K562 (cell line): Measurements from ENCODE around the gene RHBDD1. TPM values are rescaled to one million over a fixed set of nuclear protein-coding genes. Genes with fewer than 3 reads are reported as not detected.

ENCODE experiments used
- ATAC-seq: fragments of 200-7000 bp; cut with Tn5 transposase; 3 replicates; pipeline ENCODE4 v1.9.1; 2020; ENCODE audit warnings: moderate library complexity
- BruUV-seq: library from RNA; stranded (reverse); fragments of 400-500 nt; replicated peaks from 2 replicates; lab custom pipeline; 2021; lab: Mats Ljungman, UMichigan
- CTCF ChIA-PET: fragments of 300-600 bp; formaldehyde crosslinking; extraction: SDS; loops from one replicate; lab custom pipeline; 2021; ENCODE audit warnings: low intra/inter-chr PET ratio; lab: Yijun Ruan, JAX
- POLR2A ChIA-PET: fragments of 300-600, 350-650 bp; sonication (Branson Sonifier 250); formaldehyde crosslinking; extraction: SDS; loops from one replicate; lab custom pipeline; 2021; ENCODE audit warnings: antibody characterized with exemption, inconsistent platforms; lab: Yijun Ruan, JAX
- DNase-seq, 4 experiments: peaks; one replicate each; pipeline versions ENCODE4 v3.0.0 to v3.0.0-alpha.2; 2011 to 2018; ENCODE audit warnings: low spot score in 3 of 4, mixed read lengths in 3 of 4; ENCODE audit errors: extremely low read depth in 1 of 4
- FAIRE-seq: peaks from 2 replicates; lab custom pipeline; 2011; peaks lifted over from hg19 to GRCh38; lab: Jason Lieb, UNC
- H2AFZ ChIP-seq: 2 replicates; pipeline ENCODE4 v1.6.0; 2011; ENCODE audit warnings: low read depth, low read length, control low read depth, inconsistent platforms
- H3K27ac ChIP-seq: fragments of 200-600 bp; 3 replicates; pipeline ENCODE4 v1.8.0; 2011; ENCODE audit warnings: low read depth, mild to moderate bottlenecking, control low read depth, inconsistent platforms, low read length, moderate library complexity, mixed read lengths; ENCODE audit errors: extremely low read depth
- H3K27me3 ChIP-seq, 2 experiments: fragments of 300-600 bp in 1 of 2; 2 replicates in 1 of 2; 3 replicates in 1 of 2; pipeline versions ENCODE4 v1.6.0 to v1.8.0; 2011; ENCODE audit warnings: inconsistent platforms in 2 of 2, low read length in 2 of 2, mild to moderate bottlenecking in 1 of 2, mixed read lengths in 1 of 2, moderate library complexity in 1 of 2; ENCODE audit not compliant: control insufficient read depth in 2 of 2, insufficient read depth in 2 of 2
- H3K36me3 ChIP-seq: fragments of 300-600 bp; 3 replicates; pipeline ENCODE4 v1.8.0; 2011; ENCODE audit warnings: mild to moderate bottlenecking, low read length, inconsistent platforms; ENCODE audit not compliant: control insufficient read depth, insufficient read depth
- H3K4me1 ChIP-seq, 2 experiments: fragments of 200-600 bp in 1 of 2; replicated peaks in 1 of 2; 2 replicates in 1 of 2; 3 replicates in 1 of 2; pipeline versions ENCODE4 v1.5.1 to v1.8.0; 2011; ENCODE audit warnings: inconsistent platforms in 2 of 2, low read length in 2 of 2, mild to moderate bottlenecking in 1 of 2, mixed read lengths in 1 of 2, moderate library complexity in 1 of 2; ENCODE audit not compliant: control insufficient read depth in 2 of 2, insufficient read depth in 2 of 2
- H3K4me2 ChIP-seq: 2 replicates; pipeline ENCODE4 v1.6.1; 2011; ENCODE audit warnings: low read length, control low read depth, inconsistent platforms, mixed read lengths; ENCODE audit not compliant: insufficient read depth
- H3K4me3 ChIP-seq: fragments of 200-600 bp; sonication (generic), shearing (Covaris generic); 2 replicates; pipeline ENCODE4 v1.5.1; 2016; ENCODE audit warnings: control low read depth, inconsistent platforms
- H3K79me2 ChIP-seq: fragments of 200-600 bp; 3 replicates; pipeline ENCODE4 v1.8.0; 2011; ENCODE audit warnings: low read length, inconsistent platforms; ENCODE audit not compliant: control insufficient read depth, insufficient read depth
- H3K9ac ChIP-seq, 2 experiments: 2 replicates each; pipeline versions ENCODE4 v1.6.0 to v1.6.1; 2011; ENCODE audit warnings: low read depth in 2 of 2, low read length in 2 of 2, control low read depth in 1 of 2, inconsistent platforms in 1 of 2, mild to moderate bottlenecking in 1 of 2, mixed read lengths in 1 of 2; ENCODE audit not compliant: insufficient read depth in 1 of 2
- H3K9me1 ChIP-seq: one replicate; pipeline ENCODE4 v1.6.0; 2011; ENCODE audit warnings: inconsistent platforms, mild to moderate bottlenecking, low read length, moderate library complexity; ENCODE audit not compliant: control insufficient read depth, insufficient read depth
- H3K9me3 ChIP-seq: replicated peaks from 2 replicates; pipeline ENCODE4 v1.5.1; 2011; ENCODE audit warnings: low read depth, low read length, inconsistent platforms; ENCODE audit not compliant: control insufficient read depth, insufficient read depth
- H4K20me1 ChIP-seq: replicated peaks from 2 replicates; pipeline ENCODE4 v1.6.1; 2011; ENCODE audit warnings: low read length, inconsistent platforms, mixed read lengths; ENCODE audit not compliant: control insufficient read depth, insufficient read depth
- ELF4 ChIP-seq: fragments of 450-650 bp; formaldehyde crosslinking; IDR thresholded peaks from 2 replicates; pipeline ENCODE4 v1.4.0; 2022; ENCODE audit warnings: missing genetic modification characterization
- GABPB2 ChIP-seq: fragments of 250-450 bp; sonication (Bioruptor Pico); conservative IDR thresholded peaks from 2 replicates; pipeline ENCODE4 v1.5.1; 2021; ENCODE audit warnings: mild to moderate bottlenecking
- KAT2B ChIP-seq: IDR thresholded peaks from one replicate; pipeline ENCODE4 v1.6.1; 2012; ENCODE audit warnings: low read depth, mild to moderate bottlenecking, control low read depth, inconsistent platforms, low read length, moderate library complexity
- MCM3 ChIP-seq: fragments of 450-650 bp; IDR thresholded peaks from 2 replicates; pipeline ENCODE4 v1.6.1; 2016
- MEF2A ChIP-seq: IDR thresholded peaks from 2 replicates; pipeline ENCODE4 v1.6.1; 2011; ENCODE audit warnings: low read depth, mild to moderate bottlenecking, low read length, moderate library complexity; ENCODE audit not compliant: control insufficient read depth
- SLC30A9 ChIP-seq: fragments of 250-450 bp; sonication (Bioruptor Pico); IDR thresholded peaks from 2 replicates; pipeline ENCODE4 v1.8.0; 2022; ENCODE audit warnings: mild to moderate bottlenecking, moderate library complexity
- SNIP1 ChIP-seq: fragments of 450-650 bp; IDR thresholded peaks from 2 replicates; pipeline ENCODE4 v1.7.1; 2017; ENCODE audit warnings: low read depth, mild to moderate bottlenecking
- SRSF3 ChIP-seq: fragments of 200-400 bp; formaldehyde crosslinking; IDR thresholded peaks from 2 replicates; pipeline ENCODE4 v1.6.1; 2016; ENCODE audit warnings: mild to moderate bottlenecking, low read length, moderate library complexity; ENCODE audit not compliant: insufficient read depth
- TBL1XR1 ChIP-seq, 2 experiments: IDR thresholded peaks; 2 replicates each; pipeline ENCODE4 v1.6.1; 2012; ENCODE audit warnings: improper control_type of control experiment in 2 of 2, low read length in 2 of 2, mild to moderate bottlenecking in 1 of 2
- TCF7 ChIP-seq: sonication (generic); IDR thresholded peaks from 2 replicates; pipeline ENCODE4 v1.6.1; 2016; ENCODE audit warnings: antibody characterized with exemption, borderline replicate concordance
- XRCC5 ChIP-seq: fragments of 200-400 bp; formaldehyde crosslinking; IDR thresholded peaks from 2 replicates; pipeline ENCODE4 v1.6.1; 2017; ENCODE audit warnings: low read depth, mild to moderate bottlenecking, low read length
- ZKSCAN3 ChIP-seq: fragments of 250-450 bp; sonication (Bioruptor Pico); IDR thresholded peaks from 2 replicates; pipeline ENCODE4 v1.4.0; 2020
- ZNF224 ChIP-seq: sonication (generic); formaldehyde crosslinking; IDR thresholded peaks from 2 replicates; pipeline ENCODE4 v1.8.0; 2022; ENCODE audit warnings: mild to moderate bottlenecking, missing genetic modification reagents
- ZNF24 ChIP-seq: fragments of 450-650 bp; IDR thresholded peaks from 2 replicates; pipeline ENCODE4 v1.6.1; 2016
- WGBS: fragments of 100-300 bp; shearing (Covaris generic); methylation state at CpG from one replicate; pipeline ENCODE4 v1.1.6; 2016; ENCODE audit warnings: low coverage, mixed read lengths; ENCODE audit not compliant: insufficient coverage; ENCODE audit errors: missing lambda C conversion rate; 5-methylcytosine and 5-hydroxymethylcytosine counted together
- in situ Hi-C: fragments of 300-500 bp; cut with MboI; formaldehyde crosslinking; loops from 4 replicates; pipeline ENCODE4 v1.15.0; 2018; ENCODE audit warnings: inconsistent platforms, mixed read lengths
- intact Hi-C: fragments of 100-400 bp; cut with micrococcal nuclease; formaldehyde crosslinking; loops from 2 replicates; pipeline ENCODE4 v1.14.2; 2022
- polyA plus RNA-seq, 8 experiments: library from polyadenylated mRNA; depleted of rRNA in 4 of 8; stranded (reverse) in 5 of 8; unstranded in 3 of 8; fragments of >200 nt; fragmentation: Nextera tagmentation in 2 of 8; fragmentation: Illumina TruSeq in 1 of 8; extraction: Ambion mirVana in 2 of 8; extraction: Trizol in 1 of 8; gene quantifications; 2 replicates each; pipeline versions ENCODE4 v1.2.1 to v1.2.3, GENCODE V29; 2011 to 2014; ENCODE audit warnings: inconsistent platforms in 1 of 8, missing spikeins in 1 of 8
- total RNA-seq, 7 experiments: library from RNA; depleted of rRNA in 6 of 7; stranded (reverse); fragments of >200 nt in 6 of 7; fragmentation: Illumina TruSeq in 2 of 7; extraction: Trizol in 2 of 7; gene quantifications; 2 replicates each; pipeline versions ENCODE4 v1.2.1 to v1.2.3, GENCODE V29; 2011 to 2021; ENCODE audit warnings: low replicate concordance in 1 of 7
- TF ChIP-seq, protein P1 (sequence below): fragments of 250-450 bp; sonication (Bioruptor Pico); IDR thresholded peaks from 2 replicates; pipeline ENCODE4 v1.5.0; 2021
- TF ChIP-seq, protein P2 (sequence below): fragments of 250-450 bp; sonication (Bioruptor Pico); IDR thresholded peaks from 2 replicates; pipeline ENCODE4 v1.8.0; 2022; ENCODE audit warnings: inconsistent platforms, mild to moderate bottlenecking, moderate library complexity, borderline replicate concordance
- TF ChIP-seq, protein P3 (sequence below): fragments of 250-450 bp; sonication (Bioruptor Pico); IDR thresholded peaks from 2 replicates; pipeline ENCODE4 v1.8.0; 2021; ENCODE audit warnings: moderate library complexity, mild to moderate bottlenecking, inconsistent platforms
- TF ChIP-seq, protein P4 (sequence below): fragments of 450-650 bp; formaldehyde crosslinking; IDR thresholded peaks from 2 replicates; pipeline ENCODE4 v1.4.0; 2020; ENCODE audit warnings: mild to moderate bottlenecking, mixed read lengths
- TF ChIP-seq, protein P5 (sequence below): fragments of 450-650 bp; IDR thresholded peaks from 2 replicates; pipeline ENCODE4 v1.6.1; 2016

Gene RHBDD1
- total and polyA plus RNA-seq, 9 of the 15 experiments (the other 6 are each of a cell fraction or from before 2014, with no cell fraction given), result 4.8 to 34.8 (median 15.6) TPM

DNA sequence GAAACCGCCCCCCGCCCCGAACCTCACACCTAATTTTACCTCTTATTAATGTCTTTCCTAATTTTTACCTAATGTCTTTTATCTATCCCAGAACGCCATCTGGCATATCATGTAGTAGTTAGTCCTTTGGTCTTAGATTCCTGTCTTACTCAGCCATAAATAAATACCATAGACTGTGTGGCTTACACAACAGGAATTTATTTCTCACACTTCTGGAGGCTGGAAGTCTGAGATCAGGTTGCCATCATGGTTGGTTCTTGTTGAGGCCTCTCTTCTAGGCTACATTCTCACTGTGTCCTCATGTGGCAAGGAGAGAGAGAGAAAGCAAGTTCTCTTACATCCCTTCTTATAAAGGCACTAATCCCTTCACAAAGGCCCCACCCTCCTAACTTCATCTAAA, 46.8 kb downstream of the RHBDD1 start:
- Histone ChIP-seq H2AFZ (no peak overlapping the region), H3K4me3 (no peak overlapping the region), H3K79me2 (no peaks in the 10 kb centered on the region), H3K9me3 (no peaks in the 10 kb centered on the region), H3K27me3 (no peaks in the 10 kb centered on the region), H3K4me1 (no peaks in the 10 kb centered on the region; a peak in 1 of 5 replicates), H3K9ac (no peak overlapping the region), H3K4me2 (no peak overlapping the region), H3K27ac (no peak overlapping the region), H4K20me1 (no peaks in the 10 kb centered on the region), H3K9me1 (no peaks in the 10 kb centered on the region), H3K36me3 (0 out of 3 replicates have a peak, but pooled peaks cover 2% of the 10 kb centered on the region)
- TF ChIP-seq XRCC5, result no peak
- no peak for TF ChIP-seq KAT2B
- TF ChIP-seq, protein P1, sequence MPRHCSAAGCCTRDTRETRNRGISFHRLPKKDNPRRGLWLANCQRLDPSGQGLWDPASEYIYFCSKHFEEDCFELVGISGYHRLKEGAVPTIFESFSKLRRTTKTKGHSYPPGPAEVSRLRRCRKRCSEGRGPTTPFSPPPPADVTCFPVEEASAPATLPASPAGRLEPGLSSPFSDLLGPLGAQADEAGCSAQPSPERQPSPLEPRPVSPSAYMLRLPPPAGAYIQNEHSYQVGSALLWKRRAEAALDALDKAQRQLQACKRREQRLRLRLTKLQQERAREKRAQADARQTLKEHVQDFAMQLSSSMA (CRISPR knock-in tag), result no peak
- TF ChIP-seq, protein P2, sequence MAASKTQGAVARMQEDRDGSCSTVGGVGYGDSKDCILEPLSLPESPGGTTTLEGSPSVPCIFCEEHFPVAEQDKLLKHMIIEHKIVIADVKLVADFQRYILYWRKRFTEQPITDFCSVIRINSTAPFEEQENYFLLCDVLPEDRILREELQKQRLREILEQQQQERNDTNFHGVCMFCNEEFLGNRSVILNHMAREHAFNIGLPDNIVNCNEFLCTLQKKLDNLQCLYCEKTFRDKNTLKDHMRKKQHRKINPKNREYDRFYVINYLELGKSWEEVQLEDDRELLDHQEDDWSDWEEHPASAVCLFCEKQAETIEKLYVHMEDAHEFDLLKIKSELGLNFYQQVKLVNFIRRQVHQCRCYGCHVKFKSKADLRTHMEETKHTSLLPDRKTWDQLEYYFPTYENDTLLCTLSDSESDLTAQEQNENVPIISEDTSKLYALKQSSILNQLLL, result no peak
- TF ChIP-seq, protein P3, sequence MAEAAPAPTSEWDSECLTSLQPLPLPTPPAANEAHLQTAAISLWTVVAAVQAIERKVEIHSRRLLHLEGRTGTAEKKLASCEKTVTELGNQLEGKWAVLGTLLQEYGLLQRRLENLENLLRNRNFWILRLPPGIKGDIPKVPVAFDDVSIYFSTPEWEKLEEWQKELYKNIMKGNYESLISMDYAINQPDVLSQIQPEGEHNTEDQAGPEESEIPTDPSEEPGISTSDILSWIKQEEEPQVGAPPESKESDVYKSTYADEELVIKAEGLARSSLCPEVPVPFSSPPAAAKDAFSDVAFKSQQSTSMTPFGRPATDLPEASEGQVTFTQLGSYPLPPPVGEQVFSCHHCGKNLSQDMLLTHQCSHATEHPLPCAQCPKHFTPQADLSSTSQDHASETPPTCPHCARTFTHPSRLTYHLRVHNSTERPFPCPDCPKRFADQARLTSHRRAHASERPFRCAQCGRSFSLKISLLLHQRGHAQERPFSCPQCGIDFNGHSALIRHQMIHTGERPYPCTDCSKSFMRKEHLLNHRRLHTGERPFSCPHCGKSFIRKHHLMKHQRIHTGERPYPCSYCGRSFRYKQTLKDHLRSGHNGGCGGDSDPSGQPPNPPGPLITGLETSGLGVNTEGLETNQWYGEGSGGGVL (CRISPR knock-in tag), result no peak
- TF ChIP-seq TCF7, result no peak
- no peak for TF ChIP-seq MEF2A
- no peak for TF ChIP-seq ZNF224 (CRISPR knock-in tag)
- no peak for TF ChIP-seq ELF4 (CRISPR knock-in tag)
- no peak for TF ChIP-seq TBL1XR1 (IDR thresholded peaks at IDR 0.05; ENCODE audit: low read length in 2 of 2)
- TF ChIP-seq MCM3, result no peak
- TF ChIP-seq SLC30A9 (CRISPR knock-in tag), result no peak
- TF ChIP-seq GABPB2, result no peak
- TF ChIP-seq ZNF24, result no peak
- TF ChIP-seq, protein P4, sequence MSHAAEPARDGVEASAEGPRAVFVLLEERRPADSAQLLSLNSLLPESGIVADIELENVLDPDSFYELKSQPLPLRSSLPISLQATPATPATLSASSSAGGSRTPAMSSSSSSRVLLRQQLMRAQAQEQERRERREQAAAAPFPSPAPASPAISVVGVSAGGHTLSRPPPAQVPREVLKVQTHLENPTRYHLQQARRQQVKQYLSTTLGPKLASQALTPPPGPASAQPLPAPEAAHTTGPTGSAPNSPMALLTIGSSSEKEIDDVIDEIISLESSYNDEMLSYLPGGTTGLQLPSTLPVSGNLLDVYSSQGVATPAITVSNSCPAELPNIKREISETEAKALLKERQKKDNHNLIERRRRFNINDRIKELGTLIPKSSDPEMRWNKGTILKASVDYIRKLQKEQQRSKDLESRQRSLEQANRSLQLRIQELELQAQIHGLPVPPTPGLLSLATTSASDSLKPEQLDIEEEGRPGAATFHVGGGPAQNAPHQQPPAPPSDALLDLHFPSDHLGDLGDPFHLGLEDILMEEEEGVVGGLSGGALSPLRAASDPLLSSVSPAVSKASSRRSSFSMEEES, result no peak
- TF ChIP-seq SNIP1, result no peak
- no peak for TF ChIP-seq ZKSCAN3 (CRISPR knock-in tag)
- no peak for TF ChIP-seq SRSF3
- TF ChIP-seq, protein P5, sequence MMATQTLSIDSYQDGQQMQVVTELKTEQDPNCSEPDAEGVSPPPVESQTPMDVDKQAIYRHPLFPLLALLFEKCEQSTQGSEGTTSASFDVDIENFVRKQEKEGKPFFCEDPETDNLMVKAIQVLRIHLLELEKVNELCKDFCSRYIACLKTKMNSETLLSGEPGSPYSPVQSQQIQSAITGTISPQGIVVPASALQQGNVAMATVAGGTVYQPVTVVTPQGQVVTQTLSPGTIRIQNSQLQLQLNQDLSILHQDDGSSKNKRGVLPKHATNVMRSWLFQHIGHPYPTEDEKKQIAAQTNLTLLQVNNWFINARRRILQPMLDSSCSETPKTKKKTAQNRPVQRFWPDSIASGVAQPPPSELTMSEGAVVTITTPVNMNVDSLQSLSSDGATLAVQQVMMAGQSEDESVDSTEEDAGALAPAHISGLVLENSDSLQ, result no peak
- in situ Hi-C loops (no loop called here), intact Hi-C loops (no loop called here)
- DNase-seq (no peak), ATAC-seq (no peak), FAIRE-seq (no peak)
- ChIA-PET CTCF (no interaction called here), POLR2A (no interaction called here)
- 89% methylated on average over 4 of the region's 4 CpGs for WGBS
- no TSS peak for BruUV-seq
